C4-2B (cell line): ENCODE measurements around the gene TK1.

ENCODE experiments used
- ZFX ChIP-seq: fragments of 450-650 bp; IDR thresholded peaks from 2 replicates; pipeline ENCODE4 v1.6.1; 2017
- TF ChIP-seq, protein P1 (sequence below): fragments of 450-650 bp; conservative IDR thresholded peaks from 2 replicates; pipeline ENCODE4 v1.5.1; 2017; ENCODE audit warnings: mild to moderate bottlenecking

DNA sequence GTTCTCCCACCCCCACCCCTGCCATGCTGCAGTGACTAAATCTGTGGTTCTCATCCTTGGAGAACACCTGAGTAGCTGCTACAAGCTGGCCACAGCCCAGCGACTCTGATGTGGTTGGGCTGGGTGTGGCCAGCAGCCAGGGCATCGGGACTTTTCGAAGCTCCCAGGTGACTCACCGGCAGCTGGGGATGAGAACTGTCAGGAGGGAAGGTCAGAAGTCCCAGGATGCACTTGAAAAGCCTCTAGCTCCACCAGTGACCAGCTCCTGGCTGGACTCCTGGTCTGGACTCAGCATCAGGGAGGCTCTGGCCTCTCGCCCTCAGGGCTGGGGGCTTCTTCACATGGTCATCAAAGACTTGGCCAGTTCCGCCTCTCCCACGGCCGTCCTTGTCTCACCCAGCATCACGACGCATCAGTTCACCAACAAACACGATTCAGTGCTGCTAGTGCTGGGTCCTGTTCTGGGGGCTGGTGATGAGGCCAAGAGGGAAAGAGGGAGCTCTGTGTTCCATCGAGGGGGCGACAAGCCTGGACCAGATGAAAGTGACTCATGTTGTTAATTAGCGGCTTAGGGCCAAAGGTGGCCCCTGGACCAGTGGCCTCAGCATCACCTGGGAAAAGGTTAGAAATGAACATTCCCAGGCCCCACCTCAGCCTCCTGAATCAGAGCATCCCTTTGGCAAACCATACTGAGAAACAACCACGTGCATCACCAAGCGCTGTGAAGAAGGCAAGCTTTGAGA is 44.6 kb downstream of the TK1 start:
- TF ChIP-seq, protein P1, sequence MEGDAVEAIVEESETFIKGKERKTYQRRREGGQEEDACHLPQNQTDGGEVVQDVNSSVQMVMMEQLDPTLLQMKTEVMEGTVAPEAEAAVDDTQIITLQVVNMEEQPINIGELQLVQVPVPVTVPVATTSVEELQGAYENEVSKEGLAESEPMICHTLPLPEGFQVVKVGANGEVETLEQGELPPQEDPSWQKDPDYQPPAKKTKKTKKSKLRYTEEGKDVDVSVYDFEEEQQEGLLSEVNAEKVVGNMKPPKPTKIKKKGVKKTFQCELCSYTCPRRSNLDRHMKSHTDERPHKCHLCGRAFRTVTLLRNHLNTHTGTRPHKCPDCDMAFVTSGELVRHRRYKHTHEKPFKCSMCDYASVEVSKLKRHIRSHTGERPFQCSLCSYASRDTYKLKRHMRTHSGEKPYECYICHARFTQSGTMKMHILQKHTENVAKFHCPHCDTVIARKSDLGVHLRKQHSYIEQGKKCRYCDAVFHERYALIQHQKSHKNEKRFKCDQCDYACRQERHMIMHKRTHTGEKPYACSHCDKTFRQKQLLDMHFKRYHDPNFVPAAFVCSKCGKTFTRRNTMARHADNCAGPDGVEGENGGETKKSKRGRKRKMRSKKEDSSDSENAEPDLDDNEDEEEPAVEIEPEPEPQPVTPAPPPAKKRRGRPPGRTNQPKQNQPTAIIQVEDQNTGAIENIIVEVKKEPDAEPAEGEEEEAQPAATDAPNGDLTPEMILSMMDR, result no peak
- TF ChIP-seq ZFX, result no peak
